ENCODE measurements around the gene FXN.

GRCh38 chr9:69012696-69013381 is 22.7 kb upstream of the FXN start:
- no peak for TF ChIP-seq CTCF (IDR thresholded peaks at IDR 0.05; ENCODE audit: low read length)
- no peak for TF ChIP-seq EZH2 (IDR thresholded peaks at IDR 0.05; ENCODE audit: borderline replicate concordance, low read length)
